Keratinocyte (primary cell): ENCODE results near the gene PHLDB3. TPM values are rescaled to one million over a fixed set of nuclear protein-coding genes. Genes with fewer than 3 reads are reported as not detected.

Source experiments
- DNase-seq: peaks from one replicate; pipeline ENCODE4 v3.0.0-alpha.2; 2011; ENCODE audit warnings: low read depth, missing footprints, low spot score
- FAIRE-seq: peaks from 2 replicates; lab custom pipeline; 2011; peaks lifted over from hg19 to GRCh38; lab: Jason Lieb, UNC
- H2AFZ ChIP-seq: 2 replicates; pipeline ENCODE4 v1.6.0; 2012; ENCODE audit warnings: low read length, control low read depth, inconsistent platforms; ENCODE audit not compliant: control insufficient read depth
- H3K27ac ChIP-seq: 2 replicates; pipeline ENCODE4 v1.5.1; 2011; ENCODE audit warnings: low read length; ENCODE audit not compliant: control insufficient read depth, insufficient read depth
- H3K27me3 ChIP-seq: 3 replicates; pipeline ENCODE4 v1.6.0; 2011; ENCODE audit warnings: low read length; ENCODE audit not compliant: control insufficient read depth, insufficient read depth; ENCODE audit errors: extremely low read depth
- H3K36me3 ChIP-seq, 2 experiments: 2 replicates in 1 of 2; 3 replicates in 1 of 2; pipeline ENCODE4 v1.5.1; 2011; ENCODE audit warnings: low read length in 2 of 2, mild to moderate bottlenecking in 1 of 2; ENCODE audit not compliant: control insufficient read depth in 2 of 2, insufficient read depth in 2 of 2; ENCODE audit errors: extremely low read depth in 1 of 2
- H3K4me1 ChIP-seq: 3 replicates; pipeline ENCODE4 v1.5.1; 2011; ENCODE audit warnings: low read length; ENCODE audit not compliant: control insufficient read depth, insufficient read depth; ENCODE audit errors: extremely low read depth
- H3K4me2 ChIP-seq: 3 replicates; pipeline ENCODE4 v1.6.0; 2011; ENCODE audit warnings: low read depth, low read length; ENCODE audit not compliant: control insufficient read depth, insufficient read depth; ENCODE audit errors: extremely low read depth
- H3K4me3 ChIP-seq, 3 experiments: fragments of 200-600 bp in 1 of 3; sonication (generic) in 1 of 3; 2 replicates in 2 of 3; 3 replicates in 1 of 3; pipeline ENCODE4 v1.5.1; 2011 to 2016; ENCODE audit warnings: low read length in 3 of 3, mild to moderate bottlenecking in 3 of 3, control low read depth in 2 of 3, inconsistent platforms in 1 of 3, low read depth in 1 of 3, mixed read lengths in 1 of 3, mixed run types in 1 of 3, moderate library complexity in 1 of 3; ENCODE audit not compliant: control insufficient read depth in 2 of 3, insufficient read depth in 2 of 3; ENCODE audit errors: extremely low read depth in 1 of 3
- H3K79me2 ChIP-seq: 2 replicates; pipeline ENCODE4 v1.6.0; 2012; ENCODE audit warnings: low read length; ENCODE audit not compliant: control insufficient read depth, insufficient read depth
- H3K9ac ChIP-seq: 3 replicates; pipeline ENCODE4 v1.6.0; 2011; ENCODE audit warnings: low read length; ENCODE audit not compliant: control insufficient read depth, insufficient read depth; ENCODE audit errors: extremely low read depth
- H3K9me1 ChIP-seq: 3 replicates; pipeline ENCODE4 v1.6.0; 2011; ENCODE audit warnings: low read length; ENCODE audit not compliant: control insufficient read depth, insufficient read depth; ENCODE audit errors: extremely low read depth
- H3K9me3 ChIP-seq: 2 replicates; pipeline ENCODE4 v1.5.1; 2012; ENCODE audit warnings: low read depth, low read length; ENCODE audit not compliant: control insufficient read depth
- H4K20me1 ChIP-seq: 3 replicates; pipeline ENCODE4 v1.6.0; 2011; ENCODE audit warnings: low read length; ENCODE audit not compliant: control insufficient read depth, insufficient read depth; ENCODE audit errors: extremely low read depth
- CTCF ChIP-seq, 3 experiments: IDR thresholded peaks in 1 of 3; conservative IDR thresholded peaks in 1 of 3; optimal IDR thresholded peaks in 1 of 3; 2 replicates in 2 of 3; 3 replicates in 1 of 3; pipeline versions ENCODE3 to v1.5.1; 2011; ENCODE audit warnings: low read length in 3 of 3, mild to moderate bottlenecking in 3 of 3, moderate library complexity in 2 of 3, control low read depth in 1 of 3, inconsistent platforms in 1 of 3; ENCODE audit not compliant: insufficient read depth in 2 of 3; ENCODE audit errors: extremely low read depth in 1 of 3
- EZH2 ChIP-seq: IDR thresholded peaks from one replicate; pipeline ENCODE4 v1.6.1; 2012; ENCODE audit warnings: inconsistent platforms, mild to moderate bottlenecking, low read length, moderate library complexity
- dilution Hi-C: fragments of 300-500 bp; cut with MboI; formaldehyde crosslinking; loops from one replicate; pipeline ENCODE4 v1.7.0; 2020; ENCODE audit warnings: low sequenced_read_pairs; ENCODE audit not compliant: extremely low pct_ligation_motif_present
- polyA plus RNA-seq, 5 experiments: library from polyadenylated mRNA; depleted of rRNA in 3 of 5; stranded (reverse) in 3 of 5; stranded (forward) in 1 of 5; unstranded in 1 of 5; fragments of >200 nt; gene quantifications; 1 replicate in 1 of 5; 2 replicates in 3 of 5; 3 replicates in 1 of 5; pipeline versions ENCODE4 v1.2.1 to v1.2.3, GENCODE V29; 2011 to 2012; ENCODE audit warnings: missing spikeins in 2 of 5, low read depth in 1 of 5, low replicate concordance in 1 of 5

PHLDB3 gene
- polyA plus RNA-seq, 1 donor (not counting 4 experiments of a cell fraction or from before 2014, with no cell fraction given) = 6.7 TPM

DNA sequence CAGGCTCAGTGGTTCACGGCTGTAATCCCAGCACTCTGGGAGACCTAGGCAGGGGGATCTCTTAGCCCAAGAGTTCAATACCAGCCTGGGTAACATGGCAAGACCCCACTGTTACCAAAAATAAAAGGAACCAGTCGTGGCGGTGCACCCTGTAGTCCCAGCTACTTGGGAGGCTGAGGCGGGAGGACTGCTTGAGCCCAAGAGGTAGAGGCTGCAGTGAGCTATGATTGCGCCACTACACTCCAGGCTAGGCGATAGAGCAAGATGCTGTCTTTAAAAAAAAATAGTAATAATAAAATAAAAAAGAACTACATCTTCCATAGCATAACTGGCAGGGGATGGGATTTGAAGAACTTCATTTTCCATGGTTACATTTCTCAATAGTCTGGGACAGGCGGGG lies 42.2 kb downstream of the PHLDB3 start:
- Histone ChIP-seq H3K4me1 (peaks cover 28% of the 10 kb centered on the region), H3K4me3 (no peak overlapping the region)
- dilution Hi-C loops = no loop called here

GRCh38 chr19:43461303-43461702 lies 43.2 kb downstream of the PHLDB3 start:
- Histone ChIP-seq H3K4me1 (peaks cover 25% of the 10 kb centered on the region), H2AFZ (no peak overlapping the region), H4K20me1 (no peaks in the 10 kb centered on the region), H3K36me3 (peaks cover 7 to 19% of the 10 kb centered on the region in 2 experiments), H3K9ac (no peak overlapping the region), H3K79me2 (peaks cover 10% of the 10 kb centered on the region), H3K9me3 (no peaks in the 10 kb centered on the region), H3K4me3 (no peak overlapping the region), H3K9me1 (no peaks in the 10 kb centered on the region), H3K27ac (no peak overlapping the region), H3K27me3 (no peaks in the 10 kb centered on the region), H3K4me2 (no peak overlapping the region)
- dilution Hi-C loops = no loop called here
- TF ChIP-seq EZH2 = no peak
- TF ChIP-seq CTCF (optimal IDR thresholded peaks at IDR 0.05 in 1 of 3, IDR thresholded peaks at IDR 0.05 in 1 of 3, conservative IDR thresholded peaks at IDR 0.05 in 1 of 3; ENCODE audit: extremely low read depth in 1 of 3, insufficient read depth in 2 of 3, low read length in 3 of 3) = no peak
- no peak for DNase-seq
- FAIRE-seq = no peak

More for the DNA sequence above, 42.2 kb downstream of the PHLDB3 start:
- Histone ChIP-seq H4K20me1 (no peaks in the 10 kb centered on the region), H3K79me2 (peaks cover 10% of the 10 kb centered on the region), H3K27ac (no peak overlapping the region), H3K27me3 (no peaks in the 10 kb centered on the region), H3K4me2 (peak overlapping the region; percentile 90), H3K9me1 (peaks cover 1% of the 10 kb centered on the region), H3K9me3 (no peaks in the 10 kb centered on the region), H2AFZ (no peak overlapping the region), H3K9ac (no peak overlapping the region), H3K36me3 (peaks cover 7 to 19% of the 10 kb centered on the region in 2 experiments)
- no peak for DNase-seq
- no peak for TF ChIP-seq CTCF (optimal IDR thresholded peaks at IDR 0.05 in 1 of 3, IDR thresholded peaks at IDR 0.05 in 1 of 3, conservative IDR thresholded peaks at IDR 0.05 in 1 of 3; ENCODE audit: extremely low read depth in 1 of 3, insufficient read depth in 2 of 3, low read length in 3 of 3)
- TF ChIP-seq EZH2 = no peak
- FAIRE-seq = no peak
